Smooth muscle cell (in vitro differentiated cells): Measurements from ENCODE around the gene ARL8A. TPM values are rescaled to one million over a fixed set of nuclear protein-coding genes. Genes with fewer than 3 reads are reported as not detected.

Experiments used
- DNase-seq: peaks from one replicate; lab custom pipeline; 2025; ENCODE audit not compliant: unreplicated experiment; lab: John Stamatoyannopoulos, UW
- H2AFZ ChIP-seq: fragments of 200-600 bp; sonication (generic); 2 replicates; pipeline ENCODE4 v1.6.0; 2016; ENCODE audit warnings: antibody characterized with exemption, low read depth, mild to moderate bottlenecking
- H3F3A ChIP-seq: fragments of 200-600 bp; sonication (generic); 2 replicates; pipeline ENCODE4 v1.6.0; 2017; ENCODE audit warnings: antibody characterized with exemption, low read depth
- H3K27ac ChIP-seq: fragments of 200-600 bp; sonication (generic); 2 replicates; pipeline ENCODE4 v1.5.1; 2016; ENCODE audit warnings: low read depth, mild to moderate bottlenecking
- H3K27me3 ChIP-seq: fragments of 200-600 bp; sonication (generic); 2 replicates; pipeline ENCODE4 v1.6.1; 2016; ENCODE audit warnings: low read depth, mild to moderate bottlenecking
- H3K36me3 ChIP-seq: fragments of 200-600 bp; sonication (generic); 2 replicates; pipeline ENCODE4 v1.5.1; 2016; ENCODE audit warnings: low read depth
- H3K4me1 ChIP-seq: fragments of 200-600 bp; sonication (generic); 2 replicates; pipeline ENCODE4 v1.5.1; 2016; ENCODE audit warnings: low read depth
- H3K4me2 ChIP-seq: fragments of 200-600 bp; sonication (generic); 2 replicates; pipeline ENCODE4 v1.6.0; 2016; ENCODE audit warnings: mild to moderate bottlenecking
- H3K4me3 ChIP-seq: fragments of 200-600 bp; sonication (generic); 2 replicates; pipeline ENCODE4 v1.5.1; 2016; ENCODE audit warnings: mild to moderate bottlenecking
- H3K79me2 ChIP-seq: fragments of 200-600 bp; sonication (generic); 2 replicates; pipeline ENCODE4 v1.6.0; 2016; ENCODE audit warnings: low read depth, mild to moderate bottlenecking
- H3K9ac ChIP-seq: fragments of 200-600 bp; sonication (generic); 2 replicates; pipeline ENCODE4 v1.6.0; 2016; ENCODE audit warnings: low read depth
- H3K9me3 ChIP-seq: fragments of 200-600 bp; sonication (generic); replicated peaks from 2 replicates; pipeline ENCODE4 v1.5.1; 2016; ENCODE audit warnings: low read depth
- H4K20me1 ChIP-seq: fragments of 200-600 bp; sonication (generic); 2 replicates; pipeline ENCODE4 v1.6.0; 2016; ENCODE audit warnings: low read depth
- CTCF ChIP-seq: fragments of 200-600 bp; sonication (generic); IDR thresholded peaks from 2 replicates; pipeline ENCODE4 v1.5.1; 2017; ENCODE audit warnings: borderline replicate concordance, mild to moderate bottlenecking, antibody characterized with exemption; ENCODE audit not compliant: insufficient read depth, poor library complexity, severe bottlenecking
- WGBS: methylation state at CpG from one replicate; pipeline ENCODE4 v1.1.7; 2016; ENCODE audit warnings: low lambda C conversion rate; 5-methylcytosine and 5-hydroxymethylcytosine counted together
- polyA plus RNA-seq: library from polyadenylated mRNA; unstranded; fragments of >200 nt; fragmentation: Nextera tagmentation; extraction: Ambion mirVana; gene quantifications from 2 replicates; pipeline ENCODE4 v1.2.1, GENCODE V29; 2016
- total RNA-seq: library from RNA; depleted of rRNA; stranded (reverse); fragments of >200 nt; gene quantifications from 2 replicates; pipeline ENCODE4 v1.2.3, GENCODE V29; 2014

The ARL8A gene
- total and polyA plus RNA-seq, 2 experiments from 2014 or later = 44.8 to 54.7 TPM

GRCh38 chr1:202172015-202172355 is 27.4 kb upstream of the ARL8A start:
- H3K4me1 ChIP-seq = no peaks in the 10 kb centered on the region
- H3K9me3 ChIP-seq = no peaks in the 10 kb centered on the region
- H3K79me2 ChIP-seq = no peaks in the 10 kb centered on the region
- H3K36me3 ChIP-seq = no peaks in the 10 kb centered on the region
- H3K4me2 ChIP-seq = no peak overlapping the region
- H2AFZ ChIP-seq = no peak overlapping the region
- no peaks in the 10 kb centered on the region for H3K27me3 ChIP-seq
- no peaks in the 10 kb centered on the region for H4K20me1 ChIP-seq
- no peak for TF ChIP-seq CTCF
- H3F3A ChIP-seq = no peaks in the 10 kb centered on the region
- H3K4me3 ChIP-seq = no peak overlapping the region
- DNase-seq = no peak
- H3K9ac ChIP-seq = no peak overlapping the region
- no peak overlapping the region for H3K27ac ChIP-seq
- WGBS = 96% methylated on average over 5 of the region's 5 CpGs

GRCh38 chr1:202171292-202172014 is 26.9 kb upstream of the ARL8A start:
- no peak for DNase-seq
- Histone ChIP-seq H3K36me3 (no peaks in the 10 kb centered on the region), H3K4me2 (no peak overlapping the region), H3K79me2 (no peaks in the 10 kb centered on the region), H3K27ac (no peak overlapping the region), H4K20me1 (no peaks in the 10 kb centered on the region), H3K9ac (no peak overlapping the region), H3K27me3 (no peaks in the 10 kb centered on the region), H2AFZ (no peak overlapping the region), H3K4me1 (no peaks in the 10 kb centered on the region), H3K4me3 (no peak overlapping the region), H3F3A (no peaks in the 10 kb centered on the region), H3K9me3 (no peaks in the 10 kb centered on the region)
- no peak for TF ChIP-seq CTCF
- 98% methylated on average over 11 of the region's 11 CpGs for WGBS

DNA sequence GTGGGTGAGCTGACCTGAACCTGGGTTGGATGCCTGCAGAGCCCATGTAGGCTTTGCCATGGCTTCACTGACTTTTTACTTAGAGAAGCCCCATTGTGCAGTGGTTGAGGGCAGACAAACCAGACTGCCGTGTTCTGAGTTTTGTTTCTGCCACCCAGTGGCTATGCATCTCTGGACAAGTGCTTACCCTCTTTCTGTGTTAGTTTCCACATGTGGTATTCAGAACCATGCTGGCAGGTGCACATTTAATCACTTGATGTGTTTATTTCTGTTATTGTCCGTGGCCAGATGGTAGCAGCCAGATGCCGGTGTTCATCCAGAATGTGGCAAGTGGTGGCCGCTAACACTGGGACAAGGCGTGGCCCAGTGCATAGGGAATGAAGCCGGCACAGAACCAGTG is 26.2 kb upstream of the ARL8A start:
- H3K4me2 ChIP-seq = no peak overlapping the region
- WGBS = 97% methylated on average over 6 of the region's 6 CpGs
- no peaks in the 10 kb centered on the region for H3K27me3 ChIP-seq
- H3K4me3 ChIP-seq = no peak overlapping the region
- no peak for DNase-seq
- no peaks in the 10 kb centered on the region for H3F3A ChIP-seq
- H3K9ac ChIP-seq = no peak overlapping the region
- no peaks in the 10 kb centered on the region for H4K20me1 ChIP-seq
- H3K36me3 ChIP-seq = no peaks in the 10 kb centered on the region
- H3K9me3 ChIP-seq = no peaks in the 10 kb centered on the region
- H2AFZ ChIP-seq = no peak overlapping the region
- H3K27ac ChIP-seq = no peak overlapping the region
- no peaks in the 10 kb centered on the region for H3K4me1 ChIP-seq
- H3K79me2 ChIP-seq = no peaks in the 10 kb centered on the region
- TF ChIP-seq CTCF = no peak

- H3K79me2 ChIP-seq = no peaks in the 10 kb centered on the region
- no peak overlapping the region for H3K9ac ChIP-seq
- H3F3A ChIP-seq = no peaks in the 10 kb centered on the region
- no peak overlapping the region for H3K4me3 ChIP-seq
- H4K20me1 ChIP-seq = no peaks in the 10 kb centered on the region
- peaks cover 3% of the 10 kb centered on the region for H3K4me1 ChIP-seq
- no peaks in the 10 kb centered on the region for H3K36me3 ChIP-seq
- H2AFZ ChIP-seq = no peak overlapping the region
- no peak overlapping the region for H3K27ac ChIP-seq
- no peaks in the 10 kb centered on the region for H3K9me3 ChIP-seq
- TF ChIP-seq CTCF = no peak
- WGBS = 84% methylated on average over 7 of the region's 7 CpGs
- no peaks in the 10 kb centered on the region for H3K27me3 ChIP-seq
- DNase-seq = no peak
- H3K4me2 ChIP-seq = no peak overlapping the region
Observed at GRCh38 chr1:202168861-202169260, 24.3 kb upstream of the ARL8A start.
